ENCODE measurements around the gene BHLHE23.

Gene BHLHE23

DNA sequence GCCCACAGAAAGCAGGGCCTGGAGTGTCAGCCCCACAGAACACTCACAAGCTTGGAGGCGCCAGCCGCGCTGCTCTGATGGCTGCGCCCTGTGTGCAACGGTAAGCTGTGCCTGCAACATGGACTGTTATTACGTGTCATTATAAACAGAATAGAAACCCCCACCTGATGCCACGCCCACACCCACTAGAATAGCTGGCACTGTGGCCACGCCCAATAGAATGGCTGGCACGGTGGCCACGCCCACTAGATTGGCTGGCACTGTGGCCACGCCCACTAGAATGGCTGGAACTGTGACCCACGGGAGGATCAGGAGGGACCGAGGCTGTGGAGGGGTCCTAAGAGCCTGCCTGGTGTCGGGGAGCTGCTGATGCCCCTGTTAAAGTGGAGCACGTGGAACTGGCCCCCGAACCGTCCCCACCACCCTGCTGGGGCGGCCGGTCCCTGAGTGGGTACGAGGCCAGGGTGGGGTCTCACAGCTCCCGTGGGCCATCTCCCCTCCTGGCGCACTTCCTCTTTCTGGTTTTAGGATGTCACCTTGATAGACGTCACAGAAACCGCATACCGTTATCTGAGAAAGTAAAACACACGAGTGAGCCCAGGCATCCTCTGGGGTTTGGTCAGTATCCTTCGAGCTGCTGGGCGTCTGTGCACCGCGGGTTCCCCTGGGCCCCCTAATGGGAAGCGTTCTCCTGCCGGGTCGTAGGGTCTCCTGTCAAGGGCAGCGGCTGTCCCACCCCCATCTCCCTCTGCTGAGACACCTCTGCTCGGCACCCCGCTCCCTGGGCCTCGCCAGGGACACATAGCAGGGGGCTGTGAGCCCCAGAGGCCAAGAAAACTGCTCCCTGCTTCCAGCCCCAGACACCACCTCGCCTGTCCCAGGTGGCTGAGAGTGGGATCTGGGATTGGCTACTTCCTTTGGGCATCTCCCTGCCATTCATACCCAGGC lies 28.9 kb downstream of the BHLHE23 start:
- TF ChIP-seq, protein P1, sequence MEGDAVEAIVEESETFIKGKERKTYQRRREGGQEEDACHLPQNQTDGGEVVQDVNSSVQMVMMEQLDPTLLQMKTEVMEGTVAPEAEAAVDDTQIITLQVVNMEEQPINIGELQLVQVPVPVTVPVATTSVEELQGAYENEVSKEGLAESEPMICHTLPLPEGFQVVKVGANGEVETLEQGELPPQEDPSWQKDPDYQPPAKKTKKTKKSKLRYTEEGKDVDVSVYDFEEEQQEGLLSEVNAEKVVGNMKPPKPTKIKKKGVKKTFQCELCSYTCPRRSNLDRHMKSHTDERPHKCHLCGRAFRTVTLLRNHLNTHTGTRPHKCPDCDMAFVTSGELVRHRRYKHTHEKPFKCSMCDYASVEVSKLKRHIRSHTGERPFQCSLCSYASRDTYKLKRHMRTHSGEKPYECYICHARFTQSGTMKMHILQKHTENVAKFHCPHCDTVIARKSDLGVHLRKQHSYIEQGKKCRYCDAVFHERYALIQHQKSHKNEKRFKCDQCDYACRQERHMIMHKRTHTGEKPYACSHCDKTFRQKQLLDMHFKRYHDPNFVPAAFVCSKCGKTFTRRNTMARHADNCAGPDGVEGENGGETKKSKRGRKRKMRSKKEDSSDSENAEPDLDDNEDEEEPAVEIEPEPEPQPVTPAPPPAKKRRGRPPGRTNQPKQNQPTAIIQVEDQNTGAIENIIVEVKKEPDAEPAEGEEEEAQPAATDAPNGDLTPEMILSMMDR (IDR thresholded peaks at IDR 0.05; ENCODE audit: low read length, missing control alignments) = no peak
- no peak for DNase-seq (ENCODE audit: low read depth)
- H3K4me3 ChIP-seq (replicated peaks; ENCODE audit: low read depth, low read length) = no peak overlapping the region

DNA sequence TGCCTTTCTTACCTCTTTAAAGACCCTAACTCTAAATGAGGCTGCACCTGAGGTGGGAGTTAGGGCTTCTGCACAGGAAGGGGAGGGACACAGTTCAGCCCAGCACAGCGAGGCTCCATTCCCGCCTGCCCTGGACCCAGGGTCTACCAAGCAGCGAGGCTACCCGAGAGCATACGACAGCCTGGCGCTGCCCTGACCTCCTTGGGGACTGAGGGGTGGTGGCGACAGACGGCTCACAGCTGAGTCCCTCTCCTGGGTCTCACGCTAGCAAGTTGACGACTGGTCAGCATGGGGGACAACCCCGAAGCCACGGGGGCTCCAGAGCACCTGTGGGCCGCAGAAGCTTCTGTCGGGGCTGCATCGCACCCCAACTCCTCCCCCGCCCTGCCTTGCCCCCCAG lies 29.9 kb downstream of the BHLHE23 start:
- DNase-seq (ENCODE audit: low read depth) = no peak
- H3K4me3 ChIP-seq (replicated peaks; ENCODE audit: low read depth, low read length) = no peak overlapping the region
- TF ChIP-seq, protein P1 (IDR thresholded peaks at IDR 0.05; ENCODE audit: low read length, missing control alignments) = no peak

DNA sequence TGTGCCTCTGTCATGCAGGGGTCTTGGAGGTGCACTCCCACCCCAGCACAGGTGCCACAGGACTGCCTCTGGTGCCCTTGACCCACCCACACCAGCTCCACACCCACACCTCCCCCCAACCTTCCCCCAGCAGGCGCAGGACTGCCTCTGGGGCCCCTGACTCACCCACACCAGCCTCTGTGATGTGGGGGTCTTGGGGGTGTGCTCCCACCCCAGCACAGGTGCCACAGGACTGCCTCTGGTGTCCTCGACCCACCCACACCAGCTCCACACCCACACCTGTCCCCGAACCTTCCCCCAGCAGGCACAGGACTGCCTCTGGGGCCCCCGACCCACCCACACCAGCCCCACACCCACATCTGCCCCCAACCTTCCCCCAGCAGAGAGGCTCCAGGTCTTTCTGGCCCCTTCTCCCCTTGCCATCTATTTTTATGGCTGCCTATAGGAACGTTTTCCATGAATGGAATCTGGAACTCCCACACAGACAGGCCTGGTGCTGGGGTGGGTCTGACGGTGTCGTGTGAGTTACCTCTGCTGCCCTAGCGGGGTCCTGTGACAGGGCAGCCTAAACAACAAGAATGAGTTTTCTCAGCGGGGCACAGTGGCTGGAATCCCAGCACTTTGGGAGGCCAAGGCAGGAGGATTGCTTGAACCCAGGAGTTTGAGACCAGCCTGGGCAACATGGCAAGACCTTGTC lies 30.8 kb downstream of the BHLHE23 start:
- TF ChIP-seq, protein P1 (IDR thresholded peaks at IDR 0.05; ENCODE audit: low read length, missing control alignments) = no peak
- DNase-seq (ENCODE audit: low read depth) = no peak
- H3K4me3 ChIP-seq (replicated peaks; ENCODE audit: low read depth, low read length) = no peak overlapping the region

DNA sequence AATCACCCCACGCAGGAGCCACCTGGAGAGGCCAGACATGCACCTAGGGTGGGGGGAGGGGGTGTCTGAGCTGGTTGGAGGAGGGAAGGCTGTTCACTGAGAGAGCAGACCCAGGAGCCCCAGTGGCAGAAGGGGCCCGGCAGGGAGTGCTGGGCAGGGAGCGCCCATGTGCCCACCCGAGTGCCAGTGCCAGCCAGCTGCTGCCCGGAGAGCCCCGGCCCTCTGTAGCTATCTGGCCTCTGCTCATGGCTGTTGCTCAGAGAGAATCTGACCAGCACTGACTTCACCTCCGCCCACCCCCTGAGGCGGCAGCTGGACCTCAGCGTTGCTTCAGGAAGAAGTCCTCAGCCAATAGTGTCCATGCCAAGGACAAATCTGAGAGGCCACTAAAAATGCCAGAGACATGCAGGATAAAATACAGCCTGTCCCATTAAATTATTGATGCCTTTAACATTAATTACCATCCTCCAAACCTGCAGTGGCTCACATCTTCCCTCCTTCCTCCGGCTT lies 31.5 kb downstream of the BHLHE23 start:
- DNase-seq (ENCODE audit: low read depth) = no peak
- TF ChIP-seq, protein P1 (IDR thresholded peaks at IDR 0.05; ENCODE audit: low read length, missing control alignments) = no peak
- H3K4me3 ChIP-seq (replicated peaks; ENCODE audit: low read depth, low read length) = no peak overlapping the region

GRCh38 chr20:62972845-62973745 lies 33.7 kb downstream of the BHLHE23 start:
- TF ChIP-seq, protein P1 (IDR thresholded peaks at IDR 0.05; ENCODE audit: low read length, missing control alignments) = no peak
- no peak overlapping the region for H3K4me3 ChIP-seq (replicated peaks; ENCODE audit: low read depth, low read length)

More at GRCh38 chr20:62972845-62973745, 33.7 kb downstream of the BHLHE23 start:
- DNase-seq (ENCODE audit: low read depth) = no peak

All from fibroblast of pulmonary artery (primary cell).